Panc1 (cell line): ENCODE results near the gene CFAP20DC. TPM values are rescaled to one million over a fixed set of nuclear protein-coding genes. Genes with fewer than 3 reads are reported as not detected.

Experiments
- ATAC-seq: fragments of 200-7000 bp; cut with Tn5 transposase; 2 replicates; pipeline ENCODE4 v1.9.1; 2020; ENCODE audit warnings: mild to moderate bottlenecking, moderate library complexity
- BruUV-seq: library from RNA; stranded (reverse); fragments of 400-500 nt; replicated peaks from 2 replicates; lab custom pipeline; 2021; lab: Mats Ljungman, UMichigan
- CTCF ChIA-PET: fragments of 300-600 bp; sonication (Branson Sonifier 250); formaldehyde crosslinking; loops from one replicate; lab custom pipeline; 2022; ENCODE audit warnings: antibody characterized with exemption; lab: Charles Lee
- POLR2A ChIA-PET: fragments of 300-600 bp; sonication (Branson Sonifier 250); formaldehyde crosslinking; loops from one replicate; lab custom pipeline; 2022; ENCODE audit warnings: antibody characterized with exemption; lab: Charles Lee
- DNase-seq: peaks from one replicate; pipeline ENCODE4 v3.0.0-alpha.2; 2010; ENCODE audit warnings: low read depth, low spot score
- H3K27ac ChIP-seq: 2 replicates; pipeline ENCODE4 v1.5.1; 2011; ENCODE audit warnings: mild to moderate bottlenecking, low read length, inconsistent platforms
- H3K27me3 ChIP-seq: fragments of 200-500 bp; sonication (Bioruptor generic); 2 replicates; pipeline ENCODE4 v1.6.0; 2014; ENCODE audit warnings: low read length, inconsistent platforms; ENCODE audit not compliant: control insufficient read depth, insufficient read depth
- H3K36me3 ChIP-seq: fragments of 200-500 bp; sonication (Bioruptor generic); 2 replicates; pipeline ENCODE4 v1.5.1; 2014; ENCODE audit warnings: inconsistent platforms, mild to moderate bottlenecking, low read length, moderate library complexity; ENCODE audit not compliant: control insufficient read depth, insufficient read depth
- H3K4me1 ChIP-seq: 2 replicates; pipeline ENCODE4 v1.5.1; 2011; ENCODE audit warnings: inconsistent platforms, mild to moderate bottlenecking, low read length, moderate library complexity; ENCODE audit not compliant: control insufficient read depth, insufficient read depth
- H3K4me3 ChIP-seq, 2 experiments: 2 replicates each; pipeline ENCODE4 v1.5.1; 2011 to 2012; ENCODE audit warnings: low read depth in 2 of 2, low read length in 2 of 2, mild to moderate bottlenecking in 2 of 2, inconsistent platforms in 1 of 2, moderate library complexity in 1 of 2
- H3K9me3 ChIP-seq: fragments of 200-500 bp; sonication (Bioruptor generic); 2 replicates; pipeline ENCODE4 v1.5.1; 2014; ENCODE audit warnings: low read depth, mild to moderate bottlenecking, inconsistent platforms, low read length, moderate library complexity; ENCODE audit not compliant: control insufficient read depth, insufficient read depth
- CTCF ChIP-seq: fragments of 450-650 bp; IDR thresholded peaks from 2 replicates; pipeline ENCODE4 v1.5.1; 2017; ENCODE audit warnings: mild to moderate bottlenecking
- POLR2AphosphoS5 ChIP-seq: IDR thresholded peaks from 2 replicates; pipeline ENCODE4 v1.6.1; 2012; ENCODE audit warnings: mild to moderate bottlenecking, low read depth, low read length, moderate library complexity
- REST ChIP-seq, 2 experiments: IDR thresholded peaks; 2 replicates each; pipeline ENCODE4 v1.6.1; 2011 to 2012; ENCODE audit warnings: low read depth in 2 of 2, control low read depth in 1 of 2, low read length in 1 of 2, mild to moderate bottlenecking in 1 of 2, moderate library complexity in 1 of 2; ENCODE audit not compliant: insufficient read depth in 1 of 2
- SIN3A ChIP-seq: IDR thresholded peaks from 2 replicates; pipeline ENCODE4 v1.6.1; 2012; ENCODE audit warnings: low read depth, mild to moderate bottlenecking, low read length, moderate library complexity, borderline replicate concordance; ENCODE audit not compliant: insufficient read depth
- TCF7L2 ChIP-seq: IDR thresholded peaks from 2 replicates; pipeline ENCODE4 v1.6.1; 2011; ENCODE audit warnings: mild to moderate bottlenecking, low read depth, low read length, inconsistent platforms
- in situ Hi-C: cut with HindIII; loops from 2 replicates; pipeline ENCODE4 v1.10.0; 2016; ENCODE audit warnings: low sequenced_read_pairs, low pct_unique_long_range_greater_than_20kb
- intact Hi-C: fragments of 100-400 bp; cut with micrococcal nuclease; formaldehyde crosslinking; loops from one replicate; pipeline ENCODE4 v1.10.0; 2022; ENCODE audit not compliant: unreplicated experiment
- total RNA-seq: library from RNA; stranded (reverse); gene quantifications from one replicate; pipeline ENCODE4 v1.2.1, GENCODE V29; 2021; ENCODE audit not compliant: unreplicated experiment

Gene CFAP20DC
- total RNA-seq, 1 experiment from 2014 or later, result 4.0 TPM

DNA sequence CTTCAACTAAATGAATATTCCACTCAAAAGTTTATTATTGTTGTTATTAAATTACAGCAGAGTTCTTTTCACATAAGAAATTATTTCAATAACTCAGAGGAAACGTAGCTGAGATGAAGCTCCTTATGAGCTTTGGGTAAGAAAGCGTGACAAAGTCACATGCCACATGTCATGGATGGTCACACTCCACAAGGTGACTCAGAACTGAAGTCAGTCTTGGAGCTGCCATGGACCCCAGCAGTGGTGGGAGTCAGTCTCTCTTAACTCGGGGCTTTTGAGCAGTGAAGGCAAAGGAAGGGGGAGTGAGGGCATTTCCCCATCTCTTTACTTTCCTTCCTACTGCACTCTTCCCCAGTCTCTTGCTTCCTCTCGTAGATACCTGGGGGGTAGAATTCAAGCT lies 295.8 kb downstream of the CFAP20DC start:
- CTCF ChIA-PET, result no interaction called here
- Histone ChIP-seq H3K4me1 (no peaks in the 10 kb centered on the region), H3K27me3 (no peaks in the 10 kb centered on the region), H3K4me3 (no peak overlapping the region), H3K27ac (no peak overlapping the region), H3K9me3 (no peaks in the 10 kb centered on the region), H3K36me3 (no peaks in the 10 kb centered on the region)
- BruUV-seq, result no TSS peak
- POLR2A ChIA-PET, result no interaction called here
- in situ Hi-C loops, result no loop called here
- DNase-seq (no peak), ATAC-seq (no peak)
- intact Hi-C loops, result no loop called here
- TF ChIP-seq POLR2AphosphoS5 (no peak), CTCF (no peak), TCF7L2 (no peak), SIN3A (no peak), REST (IDR thresholded peaks at IDR 0.05; ENCODE audit: insufficient read depth in 1 of 2, low read depth in 2 of 2, low read length in 1 of 2) (no peak)

- DNase-seq (no peak), ATAC-seq (no peak)
- H3K27me3 ChIP-seq, result no peaks in the 10 kb centered on the region
- BruUV-seq, result no TSS peak
- H3K27ac ChIP-seq, result no peak overlapping the region
- H3K36me3 ChIP-seq, result no peaks in the 10 kb centered on the region
- ChIA-PET POLR2A (no interaction called here), CTCF (no interaction called here)
- H3K9me3 ChIP-seq, result no peaks in the 10 kb centered on the region
- TF ChIP-seq TCF7L2, result no peak
- no peak for TF ChIP-seq CTCF
- TF ChIP-seq REST (IDR thresholded peaks at IDR 0.05; ENCODE audit: insufficient read depth in 1 of 2, low read depth in 2 of 2, low read length in 1 of 2), result no peak
- TF ChIP-seq POLR2AphosphoS5, result no peak
- TF ChIP-seq SIN3A, result no peak
- intact Hi-C loops (no loop called here), in situ Hi-C loops (no loop called here)
- H3K4me3 ChIP-seq, result no peak overlapping the region
- H3K4me1 ChIP-seq, result no peaks in the 10 kb centered on the region
These were observed 297.8 kb downstream of the CFAP20DC start for GRCh38 chr3:58751882-58752567.
